Upper lobe of right lung (tissue), 1 donor: ENCODE results near the gene DIDO1. TPM values are rescaled to one million over a fixed set of nuclear protein-coding genes. Genes with fewer than 3 reads are reported as not detected.
A peak's percentile ranks its signal among the peaks of the same experiment; 100 is the strongest.

Source experiments
- ATAC-seq: fragments of 200-7000 bp; cut with Tn5 transposase; one replicate; pipeline ENCODE4 v1.9.1; 2020; ENCODE audit warnings: mild to moderate bottlenecking, moderate library complexity
- DNase-seq: peaks from one replicate; pipeline ENCODE4 v3.0.0-alpha.2; 2020
- H3K27ac ChIP-seq: fragments of 200-600 bp; one replicate; pipeline ENCODE4 v1.8.0; 2022
- H3K27me3 ChIP-seq: fragments of 200-600 bp; one replicate; pipeline ENCODE4 v1.8.0; 2022; ENCODE audit warnings: mild to moderate bottlenecking
- H3K36me3 ChIP-seq: fragments of 200-600 bp; one replicate; pipeline ENCODE4 v1.8.0; 2022
- H3K4me1 ChIP-seq: fragments of 200-600 bp; one replicate; pipeline ENCODE4 v1.8.0; 2022
- H3K4me3 ChIP-seq: fragments of 200-600 bp; one replicate; pipeline ENCODE4 v1.8.0; 2022; ENCODE audit warnings: mild to moderate bottlenecking
- H3K9me3 ChIP-seq: fragments of 200-600 bp; one replicate; pipeline ENCODE4 v1.8.0; 2022
- intact Hi-C: fragments of 100-400 bp; cut with DNase I; formaldehyde crosslinking; loops from one replicate; pipeline ENCODE4 v1.11.0; 2022
- total RNA-seq: library from RNA; stranded (reverse); fragmentation: NEBNext Ultra II Directional; extraction: Animal tissue kit (Norgen Biotek cat#: 25700); gene quantifications from one replicate; pipeline ENCODE4 v1.2.1, GENCODE V29; 2021
- TF ChIP-seq, protein P1 (sequence below): fragments of 200-600 bp; IDR thresholded peaks from one replicate; pipeline ENCODE4 v1.8.0; 2022; ENCODE audit warnings: antibody characterized with exemption
- donor health status: DM: no; HTN: yes; CAD: no; lungs with severe emphysema.

The DIDO1 gene
- total RNA-seq, 1 donor from 2014 or later = 55.5 TPM

DNA sequence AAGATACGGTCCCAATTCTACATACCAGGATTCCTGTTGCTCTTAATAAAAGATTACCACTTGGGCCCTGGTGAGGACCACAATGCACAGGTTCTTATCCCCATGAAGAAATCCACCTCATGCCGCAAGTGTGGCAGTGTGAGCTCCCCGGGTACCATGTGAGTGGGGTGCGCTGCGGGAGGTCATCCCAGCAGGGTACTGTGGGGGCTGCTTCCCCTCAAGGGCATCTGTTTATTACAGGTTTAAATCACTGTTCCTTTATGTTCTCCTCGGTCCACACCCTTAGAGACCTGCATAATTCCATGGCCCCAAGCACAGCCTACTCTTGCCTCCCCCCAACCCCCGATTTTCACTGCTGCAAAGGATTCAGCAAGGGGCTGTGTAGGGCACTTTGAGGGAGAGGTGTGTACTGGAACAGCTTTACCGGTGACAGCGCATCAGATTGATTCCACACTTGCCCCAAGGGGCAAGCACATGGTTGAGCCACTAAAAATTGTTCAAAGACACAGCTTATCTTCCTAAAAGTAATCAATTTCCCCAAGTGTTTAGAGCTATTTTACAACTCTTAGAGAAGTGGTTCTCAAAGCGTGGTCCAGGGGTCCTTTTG is 6.2 kb downstream of the DIDO1 start:
- Histone ChIP-seq H3K27me3 (no peaks in the 10 kb centered on the region), H3K36me3 (no peaks in the 10 kb centered on the region), H3K9me3 (no peaks in the 10 kb centered on the region), H3K4me3 (no peak overlapping the region), H3K4me1 (peaks cover 97% of the 10 kb centered on the region), H3K27ac (peak overlapping the region; percentile 25)
- TF ChIP-seq, protein P1, sequence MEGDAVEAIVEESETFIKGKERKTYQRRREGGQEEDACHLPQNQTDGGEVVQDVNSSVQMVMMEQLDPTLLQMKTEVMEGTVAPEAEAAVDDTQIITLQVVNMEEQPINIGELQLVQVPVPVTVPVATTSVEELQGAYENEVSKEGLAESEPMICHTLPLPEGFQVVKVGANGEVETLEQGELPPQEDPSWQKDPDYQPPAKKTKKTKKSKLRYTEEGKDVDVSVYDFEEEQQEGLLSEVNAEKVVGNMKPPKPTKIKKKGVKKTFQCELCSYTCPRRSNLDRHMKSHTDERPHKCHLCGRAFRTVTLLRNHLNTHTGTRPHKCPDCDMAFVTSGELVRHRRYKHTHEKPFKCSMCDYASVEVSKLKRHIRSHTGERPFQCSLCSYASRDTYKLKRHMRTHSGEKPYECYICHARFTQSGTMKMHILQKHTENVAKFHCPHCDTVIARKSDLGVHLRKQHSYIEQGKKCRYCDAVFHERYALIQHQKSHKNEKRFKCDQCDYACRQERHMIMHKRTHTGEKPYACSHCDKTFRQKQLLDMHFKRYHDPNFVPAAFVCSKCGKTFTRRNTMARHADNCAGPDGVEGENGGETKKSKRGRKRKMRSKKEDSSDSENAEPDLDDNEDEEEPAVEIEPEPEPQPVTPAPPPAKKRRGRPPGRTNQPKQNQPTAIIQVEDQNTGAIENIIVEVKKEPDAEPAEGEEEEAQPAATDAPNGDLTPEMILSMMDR = no peak
- DNase-seq = no peak
- intact Hi-C loops = no loop called here
- ATAC-seq = no peak

GRCh38 chr20:62918831-62919230 is 7.5 kb downstream of the DIDO1 start:
- Histone ChIP-seq H3K27ac (no peak overlapping the region), H3K9me3 (no peaks in the 10 kb centered on the region), H3K36me3 (peaks cover 4% of the 10 kb centered on the region), H3K4me1 (peaks cover 97% of the 10 kb centered on the region), H3K4me3 (peak overlapping the region; percentile 2), H3K27me3 (no peaks in the 10 kb centered on the region)
- ATAC-seq (no peak), DNase-seq (no peak)
- intact Hi-C loops = no loop called here
- TF ChIP-seq, protein P1 = no peak

DNA sequence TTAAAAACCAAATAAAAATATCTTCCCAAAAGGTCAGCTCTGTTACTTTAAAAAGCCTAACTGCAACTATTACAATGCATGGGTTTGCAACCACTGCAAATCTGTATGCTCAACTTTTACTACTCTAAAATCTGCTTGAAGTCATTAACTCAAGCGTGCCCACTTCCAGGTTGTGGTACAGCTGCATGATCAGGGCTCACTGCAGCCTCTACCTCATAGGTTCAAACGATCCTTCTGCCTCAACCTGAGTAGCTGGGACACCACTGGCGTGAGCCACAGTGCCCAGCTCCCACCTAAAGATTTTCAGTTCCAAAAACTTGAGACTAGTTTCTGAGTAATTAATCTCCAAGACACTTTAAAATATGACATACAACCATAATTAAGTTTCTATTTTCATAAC is 8.2 kb downstream of the DIDO1 start:
- H3K36me3 ChIP-seq = peaks cover 11% of the 10 kb centered on the region
- no peak overlapping the region for H3K27ac ChIP-seq
- H3K27me3 ChIP-seq = no peaks in the 10 kb centered on the region
- no peak overlapping the region for H3K4me3 ChIP-seq
- DNase-seq (no peak), ATAC-seq (no peak)
- intact Hi-C loops = no loop called here
- H3K4me1 ChIP-seq = peaks cover 95% of the 10 kb centered on the region
- TF ChIP-seq, protein P1 = no peak
- no peaks in the 10 kb centered on the region for H3K9me3 ChIP-seq

DNA sequence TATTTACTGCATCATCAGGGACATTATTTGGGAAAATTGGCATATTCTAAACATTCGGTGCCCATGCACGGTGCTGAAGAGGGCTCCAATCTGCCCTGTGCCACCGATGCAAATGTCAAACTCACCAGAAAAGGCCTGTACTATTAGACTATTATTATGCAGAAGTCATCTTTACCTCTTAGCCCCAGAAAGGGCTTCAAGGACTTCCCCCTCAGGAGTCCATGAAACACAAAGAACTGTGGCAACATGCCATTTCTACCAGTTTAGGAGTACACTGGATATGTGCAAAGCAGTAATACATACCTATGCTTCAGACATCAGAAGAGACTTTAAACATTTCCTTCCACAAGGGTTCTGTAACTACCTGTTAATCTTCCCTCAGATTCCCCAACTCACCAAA is 8.6 kb downstream of the DIDO1 start:
- no peak for ATAC-seq

DNA sequence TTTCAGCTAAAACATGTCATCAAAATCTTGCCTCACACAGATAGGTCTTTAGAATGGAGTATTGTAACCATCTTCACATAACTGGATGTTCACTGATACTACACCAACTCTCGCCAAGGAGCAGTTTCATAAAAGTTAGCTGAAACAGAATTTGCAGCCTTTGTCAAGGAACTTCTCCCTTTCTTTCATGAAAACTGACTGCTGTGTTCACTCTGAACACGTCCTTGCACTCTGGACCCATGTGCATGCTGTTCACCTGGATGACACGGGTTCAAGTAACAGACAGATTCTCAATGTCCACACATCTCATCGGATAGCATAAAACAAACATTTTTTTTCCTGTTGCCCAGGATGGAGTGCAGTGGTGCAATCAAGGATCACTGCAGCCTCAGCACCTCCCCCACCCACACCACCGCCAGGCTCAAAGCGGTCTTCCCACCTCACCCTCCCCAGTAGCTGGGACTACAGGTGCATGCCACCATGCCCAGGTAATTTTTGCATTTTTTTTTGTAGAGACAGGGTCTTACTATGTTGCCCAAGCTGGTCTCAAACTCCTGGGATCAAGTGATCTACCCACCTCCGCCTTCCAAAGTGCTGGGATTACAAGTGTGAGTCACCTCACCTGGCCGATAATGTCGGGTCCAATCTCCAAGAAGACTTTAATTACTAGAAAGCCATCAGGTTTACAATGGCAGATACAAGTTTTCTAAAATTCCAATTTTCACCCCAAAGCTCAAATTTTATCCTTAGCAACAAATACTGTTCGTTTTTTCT is 9.4 kb downstream of the DIDO1 start:
- DNase-seq = no peak
- no peaks in the 10 kb centered on the region for H3K27me3 ChIP-seq
- H3K9me3 ChIP-seq = no peaks in the 10 kb centered on the region
- H3K4me3 ChIP-seq = no peak overlapping the region
- no peak for ATAC-seq
- intact Hi-C loops = no loop called here
- H3K36me3 ChIP-seq = peaks cover 23% of the 10 kb centered on the region
- TF ChIP-seq, protein P1 = no peak
- peaks cover 89% of the 10 kb centered on the region for H3K4me1 ChIP-seq
- H3K27ac ChIP-seq = no peak overlapping the region

More for the DNA sequence above, 8.6 kb downstream of the DIDO1 start:
- H3K27me3 ChIP-seq = no peaks in the 10 kb centered on the region
- no peaks in the 10 kb centered on the region for H3K9me3 ChIP-seq
- H3K27ac ChIP-seq = no peak overlapping the region
- H3K36me3 ChIP-seq = peaks cover 15% of the 10 kb centered on the region
- H3K4me3 ChIP-seq = no peak overlapping the region
- intact Hi-C loops = no loop called here
- peaks cover 95% of the 10 kb centered on the region for H3K4me1 ChIP-seq
- TF ChIP-seq, protein P1 = no peak
- DNase-seq = no peak
